Transverse colon (tissue), 3 donors: Measurements from ENCODE around the gene SIRT2.
A peak's percentile ranks its signal among the peaks of the same experiment; 100 is the strongest.

Experiments used
- CTCF ChIP-seq, 5 experiments: fragments of 200-600 bp in 3 of 5; fragments of 450-650 bp in 2 of 5; sonication (generic) in 3 of 5; IDR thresholded peaks; 1 replicate in 2 of 5; 2 replicates in 3 of 5; pipeline ENCODE4 v1.5.1; 2016 to 2017; ENCODE audit warnings: antibody characterized with exemption in 5 of 5, inconsistent platforms in 3 of 5, mild to moderate bottlenecking in 2 of 5, moderate library complexity in 1 of 5
- EP300 ChIP-seq: sonication (generic); formaldehyde crosslinking; IDR thresholded peaks from one replicate; pipeline ENCODE4 v1.6.1; 2017; ENCODE audit warnings: antibody characterized with exemption, low read depth
- POLR2A ChIP-seq: fragments of 450-650 bp; IDR thresholded peaks from one replicate; pipeline ENCODE4 v1.6.1; 2016; ENCODE audit warnings: antibody characterized with exemption, mild to moderate bottlenecking, moderate library complexity

- TF ChIP-seq CTCF (IDR thresholded peaks at IDR 0.05) (peak in 1 of 5 experiments; percentile 9), POLR2A (no peak), EP300 (no peak)
Measured at GRCh38 chr19:38932425-38933179, 33.2 kb upstream of the SIRT2 start.
